ENCODE results near the gene IFNLR1. TPM values are rescaled to one million over a fixed set of nuclear protein-coding genes. Genes with fewer than 3 reads are reported as not detected.

IFNLR1 gene
- total and polyA plus RNA-seq, 2 of the 8 experiments (the other 6 are each of a cell fraction or from before 2014, with no cell fraction given): 6.8 to 10.1 TPM

DNA sequence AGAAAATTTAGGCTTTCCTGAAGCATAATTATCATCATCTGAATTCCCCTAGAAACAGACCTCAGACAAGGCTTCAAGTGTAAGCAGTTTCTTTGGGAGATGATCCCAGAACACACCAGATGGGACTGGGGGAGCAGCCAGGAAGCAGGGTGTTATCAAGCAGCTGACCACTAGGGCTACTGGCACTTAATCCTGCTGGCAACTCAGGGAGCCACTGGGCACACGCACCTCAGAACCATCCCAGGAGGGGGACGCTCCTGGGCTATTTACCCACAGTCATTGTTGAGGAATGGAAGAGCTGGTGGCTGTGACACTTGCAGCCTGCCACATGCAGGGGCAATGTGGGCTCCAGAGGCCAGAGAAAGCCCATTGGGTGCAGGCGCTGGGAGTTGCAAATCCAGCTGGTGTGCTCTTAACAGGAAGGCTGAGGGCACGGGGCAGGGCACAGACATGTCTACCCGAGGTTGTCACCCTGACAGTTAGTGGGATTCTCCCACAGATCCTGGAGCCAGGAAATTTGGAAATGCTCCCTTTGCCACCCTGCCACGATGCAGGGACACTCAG lies 29.1 kb downstream of the IFNLR1 start:
- FAIRE-seq (no peak), DNase-seq (ENCODE audit: low read depth in 1 of 2, low spot score in 2 of 2) (no peak)
- H3K23me2 ChIP-seq (ENCODE audit: low read depth, low read length): no peaks in the 10 kb centered on the region
- ChIA-PET CTCF (ENCODE audit: partially characterized antibody) (interaction anchor here (0.6 to 10.9 kb wide), 12 partner anchors 8 to 344 kb away, joined by 3 to 85 read pairs (median 4); partner anchors contain the start of genes IFNLR1 and RCAN3), POLR2A (ENCODE audit: partially characterized antibody) (interaction anchor here (1.8 kb wide), 1 partner anchor 29 kb away, joined by 6 read pairs; the partner anchor contains the start of gene IFNLR1)
- H3K4me2 ChIP-seq (ENCODE audit: insufficient read depth in 1 of 2, low read depth in 2 of 2, low read length in 2 of 2): no peak overlapping the region
- H3K27ac ChIP-seq (ENCODE audit: low read depth, low read length): no peak overlapping the region
- peaks cover 0 to under 1% of the 10 kb centered on the region in 2 experiments; a peak in 1 of 4 replicates for H3K79me2 ChIP-seq (ENCODE audit: control insufficient read depth in 1 of 2, insufficient read depth in 2 of 2, low read length in 2 of 2)
- H3K14ac ChIP-seq (ENCODE audit: insufficient read length): no peak overlapping the region
- H2AK5ac ChIP-seq (ENCODE audit: low read depth, low read length): no peak overlapping the region
- H3K36me3 ChIP-seq (ENCODE audit: control insufficient read depth in 2 of 4, insufficient read depth in 4 of 4, low read length in 3 of 4): peaks cover 4 to 24% (median 10%) of the 10 kb centered on the region in 4 experiments; a peak in 6 of 8 replicates
- no peak overlapping the region for H3K23ac ChIP-seq (ENCODE audit: insufficient read length)
- H4K20me1 ChIP-seq (replicated peaks in 1 of 2; ENCODE audit: control insufficient read depth in 1 of 2, insufficient read depth in 2 of 2, low read length in 2 of 2): peaks cover 0 to 10% of the 10 kb centered on the region in 2 experiments
- H2BK12ac ChIP-seq (ENCODE audit: low read depth, low read length): no peak overlapping the region
- no peak overlapping the region for H2BK20ac ChIP-seq (ENCODE audit: low read length)
- WGBS, 2 experiments (ENCODE audit: extremely low coverage in 1 of 2, insufficient coverage in 1 of 2, insufficient read length in 1 of 2, insufficient replicate concordance in 2 of 2, low coverage in 1 of 2, low lambda C conversion rate in 2 of 2, missing lambda C conversion rate in 1 of 2): 82% methylated on average over 6 of the region's 6 CpGs; no CpG with 5 or more reads in 1 of the 2 experiments
- no peak overlapping the region; the same call in 1 of the 2 replicates for H4K8ac ChIP-seq (ENCODE audit: extremely low read depth, insufficient read depth, low read length)
- H2BK15ac ChIP-seq (ENCODE audit: low read length): no peak overlapping the region
- H3K4me3 ChIP-seq (ENCODE audit: extremely low read depth in 1 of 4, insufficient read depth in 2 of 4, low read depth in 3 of 4, low read length in 4 of 4): no peak overlapping the region
- H3K9ac ChIP-seq (replicated peaks in 1 of 4; ENCODE audit: extremely low read depth in 1 of 4, low read depth in 3 of 4, low read length in 3 of 4): no peak overlapping the region
- no peak overlapping the region for H3K18ac ChIP-seq (ENCODE audit: extremely low read depth, low read length)
- no peaks in the 10 kb centered on the region for H3K27me3 ChIP-seq (replicated peaks in 1 of 4; ENCODE audit: control insufficient read depth in 3 of 4, extremely low read depth in 1 of 4, insufficient read depth in 3 of 4, low read length in 3 of 4)
- no peak overlapping the region for H3K56ac ChIP-seq (replicated peaks; ENCODE audit: insufficient read length, low read depth, low read length)
- H3K79me1 ChIP-seq (ENCODE audit: low read depth, low read length): no peaks in the 10 kb centered on the region
- peaks cover 0 to 8% (median 4%) of the 10 kb centered on the region in 4 experiments; a peak in 6 of 7 replicates for H3K4me1 ChIP-seq (replicated peaks in 1 of 4; ENCODE audit: control insufficient read depth in 3 of 4, insufficient read depth in 4 of 4, low read length in 3 of 4)
- H3K4ac ChIP-seq (replicated peaks; ENCODE audit: insufficient read length, low read depth, low read length): no peak overlapping the region
- H3K9me3 ChIP-seq (ENCODE audit: insufficient read depth in 2 of 2, low read depth in 1 of 2, low read length in 1 of 2): no peaks in the 10 kb centered on the region
- no peak overlapping the region for H2AFZ ChIP-seq (ENCODE audit: low read length)
- H4K5ac ChIP-seq (ENCODE audit: insufficient read length, low read depth, low read length): no peak overlapping the region
- H2BK5ac ChIP-seq (ENCODE audit: low read depth, low read length): no peak overlapping the region
- no peak overlapping the region for H4K91ac ChIP-seq (replicated peaks; ENCODE audit: insufficient read length, low read length)
- no peak overlapping the region for H2BK120ac ChIP-seq (replicated peaks; ENCODE audit: low read depth, low read length)
- TF ChIP-seq CHD1 (IDR thresholded peaks at IDR 0.05; ENCODE audit: low read depth, low read length) (no peak), RAD21 (IDR thresholded peaks at IDR 0.05 in 1 of 2, conservative IDR thresholded peaks at IDR 0.05 in 1 of 2; ENCODE audit: low read depth in 2 of 2, low read length in 2 of 2) (peak in 1 of 2 experiments; percentile 15; a peak in 2 of 4 replicates), MAFK (IDR thresholded peaks at IDR 0.05; ENCODE audit: low read depth, low read length) (no peak), TAF7 (optimal IDR thresholded peaks at IDR 0.05; ENCODE audit: borderline replicate concordance, low read depth, low read length) (no peak), BRCA1 (IDR thresholded peaks at IDR 0.05; ENCODE audit: low read depth, low read length) (no peak)
- TF ChIP-seq, protein P1, sequence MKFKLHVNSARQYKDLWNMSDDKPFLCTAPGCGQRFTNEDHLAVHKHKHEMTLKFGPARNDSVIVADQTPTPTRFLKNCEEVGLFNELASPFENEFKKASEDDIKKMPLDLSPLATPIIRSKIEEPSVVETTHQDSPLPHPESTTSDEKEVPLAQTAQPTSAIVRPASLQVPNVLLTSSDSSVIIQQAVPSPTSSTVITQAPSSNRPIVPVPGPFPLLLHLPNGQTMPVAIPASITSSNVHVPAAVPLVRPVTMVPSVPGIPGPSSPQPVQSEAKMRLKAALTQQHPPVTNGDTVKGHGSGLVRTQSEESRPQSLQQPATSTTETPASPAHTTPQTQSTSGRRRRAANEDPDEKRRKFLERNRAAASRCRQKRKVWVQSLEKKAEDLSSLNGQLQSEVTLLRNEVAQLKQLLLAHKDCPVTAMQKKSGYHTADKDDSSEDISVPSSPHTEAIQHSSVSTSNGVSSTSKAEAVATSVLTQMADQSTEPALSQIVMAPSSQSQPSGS (IDR thresholded peaks at IDR 0.05; ENCODE audit: low read length): no peak
- TF ChIP-seq, protein P2, sequence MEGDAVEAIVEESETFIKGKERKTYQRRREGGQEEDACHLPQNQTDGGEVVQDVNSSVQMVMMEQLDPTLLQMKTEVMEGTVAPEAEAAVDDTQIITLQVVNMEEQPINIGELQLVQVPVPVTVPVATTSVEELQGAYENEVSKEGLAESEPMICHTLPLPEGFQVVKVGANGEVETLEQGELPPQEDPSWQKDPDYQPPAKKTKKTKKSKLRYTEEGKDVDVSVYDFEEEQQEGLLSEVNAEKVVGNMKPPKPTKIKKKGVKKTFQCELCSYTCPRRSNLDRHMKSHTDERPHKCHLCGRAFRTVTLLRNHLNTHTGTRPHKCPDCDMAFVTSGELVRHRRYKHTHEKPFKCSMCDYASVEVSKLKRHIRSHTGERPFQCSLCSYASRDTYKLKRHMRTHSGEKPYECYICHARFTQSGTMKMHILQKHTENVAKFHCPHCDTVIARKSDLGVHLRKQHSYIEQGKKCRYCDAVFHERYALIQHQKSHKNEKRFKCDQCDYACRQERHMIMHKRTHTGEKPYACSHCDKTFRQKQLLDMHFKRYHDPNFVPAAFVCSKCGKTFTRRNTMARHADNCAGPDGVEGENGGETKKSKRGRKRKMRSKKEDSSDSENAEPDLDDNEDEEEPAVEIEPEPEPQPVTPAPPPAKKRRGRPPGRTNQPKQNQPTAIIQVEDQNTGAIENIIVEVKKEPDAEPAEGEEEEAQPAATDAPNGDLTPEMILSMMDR (IDR thresholded peaks at IDR 0.05; ENCODE audit: control extremely low read depth in 1 of 3, insufficient read depth in 1 of 3, low read depth in 1 of 3, low read length in 3 of 3): peak; percentile 52 to 63 (median 61)

Data from H1 (cell line).